ENCODE measurements around the gene PEX5L. TPM values are rescaled to one million over a fixed set of nuclear protein-coding genes. Genes with fewer than 3 reads are reported as not detected.

PEX5L gene
- total RNA-seq, 1 donor from 2014 or later: 1.0 TPM

DNA sequence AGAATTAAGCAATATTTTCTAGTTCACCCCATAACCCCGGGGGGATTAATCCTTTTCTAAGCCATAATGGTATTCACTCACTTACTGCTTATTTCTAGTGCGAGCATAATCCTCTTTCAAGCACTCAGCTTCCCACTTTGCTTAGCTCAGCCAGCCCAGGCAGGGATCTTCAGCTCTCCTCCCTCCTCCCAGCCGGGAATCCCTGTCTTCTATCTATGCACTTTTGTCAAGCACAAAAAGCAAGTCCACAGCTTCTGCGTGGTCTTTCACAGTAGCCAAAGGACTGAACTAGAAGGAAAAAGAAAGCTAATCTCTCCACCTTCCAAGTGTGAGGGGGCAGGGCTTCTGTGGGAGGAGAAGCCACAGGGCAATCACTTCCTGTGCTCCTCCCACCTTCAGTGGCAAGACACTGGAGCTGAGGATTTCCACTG is 62.8 kb downstream of the PEX5L start:
- H3K36me3 Mint-ChIP-seq (ENCODE audit: insufficient read depth): no peaks in the 10 kb centered on the region

DNA sequence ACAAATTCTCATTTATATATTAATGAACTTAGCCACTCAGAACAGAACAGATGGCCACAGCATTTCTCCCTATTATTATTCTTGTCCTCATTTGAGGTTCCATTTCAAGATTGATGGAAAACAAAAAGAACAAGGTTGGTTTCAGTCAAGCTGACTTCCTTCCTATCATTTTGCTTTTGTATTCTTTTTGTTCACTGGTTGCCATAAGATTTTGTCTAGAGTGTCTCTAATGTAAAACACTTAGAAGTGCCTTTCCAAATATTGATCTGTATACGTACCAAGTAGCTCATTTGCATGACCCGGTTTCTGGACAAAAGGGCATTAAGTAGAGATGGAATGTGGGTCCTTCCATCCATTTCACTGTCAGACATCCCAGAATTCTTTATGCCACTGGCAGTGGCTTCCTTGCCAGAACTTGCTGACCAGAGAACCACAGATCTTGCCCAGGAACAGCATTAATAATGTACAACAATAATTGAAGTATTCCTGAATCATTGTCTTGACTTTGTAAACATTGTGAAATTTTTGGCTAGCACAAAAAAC is 63.8 kb downstream of the PEX5L start:
- no peak for DNase-seq (ENCODE audit: low spot score, unreplicated experiment)
- Mint-ChIP-seq H3K4me1 (ENCODE audit: low read depth) (peaks cover 1% of the 10 kb centered on the region), H3K27me3 (no peaks in the 10 kb centered on the region), H3K4me3 (ENCODE audit: low read depth) (no peak overlapping the region), H3K36me3 (ENCODE audit: insufficient read depth) (no peaks in the 10 kb centered on the region), H3K9me3 (ENCODE audit: low read depth) (no peaks in the 10 kb centered on the region), H3K27ac (no peak overlapping the region)
- TF ChIP-seq, protein P1, sequence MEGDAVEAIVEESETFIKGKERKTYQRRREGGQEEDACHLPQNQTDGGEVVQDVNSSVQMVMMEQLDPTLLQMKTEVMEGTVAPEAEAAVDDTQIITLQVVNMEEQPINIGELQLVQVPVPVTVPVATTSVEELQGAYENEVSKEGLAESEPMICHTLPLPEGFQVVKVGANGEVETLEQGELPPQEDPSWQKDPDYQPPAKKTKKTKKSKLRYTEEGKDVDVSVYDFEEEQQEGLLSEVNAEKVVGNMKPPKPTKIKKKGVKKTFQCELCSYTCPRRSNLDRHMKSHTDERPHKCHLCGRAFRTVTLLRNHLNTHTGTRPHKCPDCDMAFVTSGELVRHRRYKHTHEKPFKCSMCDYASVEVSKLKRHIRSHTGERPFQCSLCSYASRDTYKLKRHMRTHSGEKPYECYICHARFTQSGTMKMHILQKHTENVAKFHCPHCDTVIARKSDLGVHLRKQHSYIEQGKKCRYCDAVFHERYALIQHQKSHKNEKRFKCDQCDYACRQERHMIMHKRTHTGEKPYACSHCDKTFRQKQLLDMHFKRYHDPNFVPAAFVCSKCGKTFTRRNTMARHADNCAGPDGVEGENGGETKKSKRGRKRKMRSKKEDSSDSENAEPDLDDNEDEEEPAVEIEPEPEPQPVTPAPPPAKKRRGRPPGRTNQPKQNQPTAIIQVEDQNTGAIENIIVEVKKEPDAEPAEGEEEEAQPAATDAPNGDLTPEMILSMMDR (IDR thresholded peaks at IDR 0.05; ENCODE audit: unreplicated experiment): no peak

More for the DNA sequence above, 62.8 kb downstream of the PEX5L start:
- Mint-ChIP-seq H3K27me3 (no peaks in the 10 kb centered on the region), H3K4me1 (ENCODE audit: low read depth) (peaks cover 1% of the 10 kb centered on the region), H3K9me3 (ENCODE audit: low read depth) (no peaks in the 10 kb centered on the region), H3K27ac (no peak overlapping the region), H3K4me3 (ENCODE audit: low read depth) (no peak overlapping the region)
- TF ChIP-seq, protein P1 (IDR thresholded peaks at IDR 0.05; ENCODE audit: unreplicated experiment): no peak
- DNase-seq (ENCODE audit: low spot score, unreplicated experiment): no peak

DNA sequence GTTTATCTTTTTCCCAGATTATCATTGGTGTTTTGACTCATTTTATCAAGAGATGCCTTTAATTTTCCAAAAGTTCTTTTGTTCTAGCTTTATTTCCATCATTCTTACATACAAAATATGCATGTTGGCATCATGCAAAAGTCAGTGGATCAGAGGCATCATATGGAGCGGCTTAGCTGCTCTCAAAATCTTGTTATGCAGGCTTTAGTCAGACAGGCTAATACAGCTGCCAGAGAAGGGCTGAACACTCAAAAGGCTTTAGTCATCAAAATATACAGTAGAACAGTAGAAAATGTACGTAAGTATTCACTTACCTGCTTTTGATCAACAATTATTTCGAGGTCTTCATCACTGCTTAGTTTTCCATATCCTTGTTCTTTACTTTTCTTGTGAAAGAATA is 65.5 kb downstream of the PEX5L start:
- H3K4me3 Mint-ChIP-seq (ENCODE audit: low read depth): no peak overlapping the region
- H3K27me3 Mint-ChIP-seq: peaks cover 8% of the 10 kb centered on the region
- no peaks in the 10 kb centered on the region for H3K36me3 Mint-ChIP-seq (ENCODE audit: insufficient read depth)
- peaks cover 1% of the 10 kb centered on the region for H3K4me1 Mint-ChIP-seq (ENCODE audit: low read depth)
- TF ChIP-seq, protein P1 (IDR thresholded peaks at IDR 0.05; ENCODE audit: unreplicated experiment): no peak
- H3K27ac Mint-ChIP-seq: no peak overlapping the region
- no peaks in the 10 kb centered on the region for H3K9me3 Mint-ChIP-seq (ENCODE audit: low read depth)
- DNase-seq (ENCODE audit: low spot score, unreplicated experiment): no peak

DNA sequence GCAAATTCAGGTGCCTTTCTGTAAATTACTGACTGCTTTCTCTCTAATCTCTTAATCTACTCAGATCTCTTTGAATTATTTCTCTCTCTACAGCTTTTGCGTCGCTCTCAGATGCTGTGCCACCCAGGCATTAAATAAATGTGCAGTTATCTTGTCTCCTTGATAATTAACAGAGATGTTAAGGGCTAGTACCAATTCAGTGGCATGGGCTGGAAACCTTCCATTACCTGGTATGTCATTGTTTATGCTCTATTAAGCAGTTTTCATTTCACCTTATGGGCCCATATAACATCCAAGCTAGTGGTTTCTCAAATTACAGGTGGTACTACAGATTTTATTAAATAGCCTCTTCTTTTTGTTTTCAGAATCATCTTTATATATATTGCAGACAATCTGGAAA is 66.0 kb downstream of the PEX5L start:
- H3K4me1 Mint-ChIP-seq (ENCODE audit: low read depth): peaks cover 1% of the 10 kb centered on the region

DNA sequence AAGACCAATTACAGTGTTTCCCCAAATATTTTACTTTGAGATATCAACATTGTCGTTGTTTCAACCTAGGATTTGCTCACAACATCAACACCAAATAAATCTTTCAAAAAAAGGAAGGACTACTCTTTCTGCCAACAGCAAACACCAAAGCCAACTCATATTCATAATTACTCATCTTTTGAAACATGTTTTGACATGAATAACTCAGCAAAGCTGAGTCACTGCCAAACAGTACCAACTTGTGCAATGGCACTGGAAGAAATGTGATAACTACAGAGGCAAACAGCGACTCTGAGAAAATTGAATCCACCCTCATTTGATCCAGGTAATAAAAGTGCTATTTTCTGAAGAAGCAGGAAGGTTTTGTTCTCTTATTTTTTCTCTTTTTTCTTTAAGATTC is 67.2 kb downstream of the PEX5L start:
- Mint-ChIP-seq H3K36me3 (ENCODE audit: insufficient read depth) (no peaks in the 10 kb centered on the region), H3K4me3 (ENCODE audit: low read depth) (no peak overlapping the region), H3K27ac (no peak overlapping the region), H3K4me1 (ENCODE audit: low read depth) (peaks cover 1% of the 10 kb centered on the region), H3K9me3 (ENCODE audit: low read depth) (no peaks in the 10 kb centered on the region), H3K27me3 (peaks cover 8% of the 10 kb centered on the region)
- TF ChIP-seq, protein P1 (IDR thresholded peaks at IDR 0.05; ENCODE audit: unreplicated experiment): no peak
- no peak for DNase-seq (ENCODE audit: low spot score, unreplicated experiment)

More for the DNA sequence above, 66.0 kb downstream of the PEX5L start:
- no peak overlapping the region for H3K27ac Mint-ChIP-seq
- no peaks in the 10 kb centered on the region for H3K36me3 Mint-ChIP-seq (ENCODE audit: insufficient read depth)
- no peak for DNase-seq (ENCODE audit: low spot score, unreplicated experiment)
- no peak overlapping the region for H3K4me3 Mint-ChIP-seq (ENCODE audit: low read depth)
- peaks cover 8% of the 10 kb centered on the region for H3K27me3 Mint-ChIP-seq
- TF ChIP-seq, protein P1 (IDR thresholded peaks at IDR 0.05; ENCODE audit: unreplicated experiment): no peak
- no peaks in the 10 kb centered on the region for H3K9me3 Mint-ChIP-seq (ENCODE audit: low read depth)

All from progenitor cell of endocrine pancreas (in vitro differentiated cells).